ENCODE data around the gene LYPD8.

LYPD8 gene

DNA sequence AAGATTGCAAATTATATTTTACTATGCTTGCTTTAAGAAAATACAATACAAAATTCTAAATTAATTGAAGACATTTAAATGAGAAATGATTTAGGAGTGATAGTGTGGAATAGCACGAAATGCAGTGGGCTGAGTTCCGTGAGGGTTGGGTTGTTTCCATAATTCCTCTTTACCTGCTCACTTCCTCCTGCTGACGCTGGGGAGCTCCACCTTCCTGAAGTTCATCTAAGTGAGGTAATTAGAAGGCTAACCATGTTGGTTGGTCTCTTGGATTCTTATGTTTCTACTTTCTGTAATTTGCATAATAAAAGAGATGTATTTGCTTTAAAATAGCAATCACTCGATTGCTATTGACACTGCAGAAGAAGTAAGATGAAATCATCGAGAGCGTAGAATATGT lies 57.7 kb downstream of the LYPD8 start:
- no peak for DNase-seq (ENCODE audit: low read depth in 2 of 2)

DNA sequence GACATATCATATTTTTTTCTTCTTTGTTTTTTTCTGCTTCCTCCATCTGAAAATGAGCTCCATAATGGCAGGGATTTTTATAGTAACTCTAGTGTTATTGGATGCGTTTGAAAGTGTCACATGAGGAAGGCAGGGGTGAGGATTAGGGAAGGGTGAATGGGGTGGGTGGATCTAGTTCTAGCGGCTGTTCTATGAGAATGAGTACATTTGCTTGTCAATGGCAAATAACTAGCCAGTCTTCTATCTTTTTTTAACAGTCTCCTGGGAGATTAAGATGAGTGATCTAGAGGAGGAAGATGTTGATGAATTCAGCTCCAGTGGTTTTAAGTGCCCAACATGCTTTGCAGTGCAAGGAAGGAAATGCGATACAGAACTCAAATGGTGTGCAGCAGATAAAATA lies 58.8 kb downstream of the LYPD8 start:
- no peak for DNase-seq (ENCODE audit: low read depth in 2 of 2)

DNA sequence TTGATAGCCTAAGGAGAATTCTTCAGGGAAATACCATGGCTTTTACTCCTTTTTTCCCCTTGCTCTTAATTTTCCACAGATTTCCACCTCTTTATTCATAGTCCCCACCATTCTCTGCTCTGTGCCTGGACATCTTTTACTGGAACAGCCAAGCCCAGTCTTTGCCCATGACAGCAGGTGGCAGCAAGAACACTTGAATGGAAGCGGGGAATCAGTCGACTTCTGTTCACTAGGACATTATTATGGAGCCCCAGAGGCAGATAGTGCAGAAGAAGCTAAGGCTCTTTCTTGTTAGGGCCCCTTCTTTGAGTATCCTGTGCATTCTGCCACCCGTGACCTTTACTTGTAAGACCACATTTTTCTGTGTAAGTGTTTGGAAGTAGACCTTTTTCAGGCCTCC lies 59.3 kb downstream of the LYPD8 start:
- DNase-seq (ENCODE audit: low read depth in 2 of 2), result no peak

DNA sequence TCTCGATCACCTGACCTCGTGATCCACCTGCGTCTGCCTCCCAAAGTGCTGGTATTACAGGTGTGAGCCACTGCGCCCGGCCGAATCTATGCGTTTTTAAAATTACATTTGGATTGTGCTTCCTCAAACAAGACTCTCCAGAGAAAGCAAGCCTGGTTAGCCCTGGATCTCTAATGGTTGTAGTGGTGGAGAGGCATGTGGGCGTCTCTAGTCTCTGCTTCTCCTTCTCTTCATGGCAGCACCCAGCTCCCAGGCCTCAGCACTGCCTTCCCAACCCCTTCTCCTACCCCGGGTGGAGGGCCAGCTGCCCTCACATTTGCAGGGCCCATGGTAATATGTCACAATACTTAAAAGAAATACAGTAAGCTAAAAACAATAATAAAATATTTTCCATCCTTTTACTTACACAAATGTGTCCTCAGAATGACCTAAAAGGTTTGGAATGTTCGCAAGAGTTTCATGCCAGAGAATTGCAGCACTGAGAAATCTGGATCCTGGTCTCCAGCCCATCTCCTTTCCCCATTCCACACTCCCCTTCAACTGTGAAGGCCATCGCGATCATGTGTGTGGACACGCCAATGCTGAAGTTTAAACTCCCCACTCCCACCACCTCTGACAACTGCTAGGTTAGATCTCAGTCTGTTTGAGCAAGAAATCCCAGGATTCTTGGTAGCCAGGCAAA lies 60.0 kb downstream of the LYPD8 start:
- no peak for DNase-seq (ENCODE audit: low read depth in 2 of 2)

DNA sequence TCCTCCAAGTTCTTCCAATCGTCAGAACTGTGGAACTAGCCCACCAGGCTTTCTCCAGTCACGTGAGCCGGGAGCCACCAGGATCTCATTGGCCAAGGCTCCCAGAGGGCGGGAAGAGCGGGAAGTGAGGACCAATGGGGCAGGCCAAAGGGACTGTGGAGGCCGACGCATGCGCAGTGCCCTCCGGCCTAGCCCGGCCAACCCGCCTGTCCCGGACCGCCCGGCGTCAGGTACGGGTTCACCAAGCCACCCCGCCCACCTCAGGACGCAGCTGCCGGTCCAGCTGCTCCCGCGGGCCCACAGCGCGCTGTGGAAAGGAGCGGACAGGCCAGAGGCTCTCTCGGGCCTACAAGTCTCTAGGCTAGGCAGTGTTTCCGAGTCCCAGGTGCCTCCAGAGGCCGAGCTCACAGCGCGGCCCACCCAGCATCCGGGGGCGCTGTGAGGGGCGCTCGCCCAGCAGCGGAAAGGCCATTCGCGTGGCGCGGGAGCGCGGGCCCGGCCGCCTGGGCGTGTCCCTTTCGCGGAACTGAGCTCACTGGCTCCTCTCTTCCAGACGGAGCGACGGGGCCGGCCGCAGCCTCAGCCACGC lies 63.9 kb downstream of the LYPD8 start:
- DNase-seq (ENCODE audit: low read depth in 2 of 2), result no peak

Data from fibroblast of skin of left biceps (primary cell).